ENCODE measurements around the gene NRXN3. TPM values are rescaled to one million over a fixed set of nuclear protein-coding genes. Genes with fewer than 3 reads are reported as not detected.

The NRXN3 gene
- total RNA-seq, 1 experiment from 2014 or later, result 0.07 TPM

- no peak overlapping the region for H3K4me3 ChIP-seq
- no peak for DNase-seq
- H3K9me3 ChIP-seq, result no peaks in the 10 kb centered on the region
- no peaks in the 10 kb centered on the region for H3K27me3 ChIP-seq
- H3K36me3 ChIP-seq, result no peaks in the 10 kb centered on the region
These were observed 32.8 kb downstream of the NRXN3 start for GRCh38 chr14:78202976-78203375.

- H3K9me3 ChIP-seq, result no peaks in the 10 kb centered on the region
- no peak overlapping the region for H3K4me3 ChIP-seq
- no peaks in the 10 kb centered on the region for H3K36me3 ChIP-seq
- no peaks in the 10 kb centered on the region for H3K27me3 ChIP-seq
- no peak for DNase-seq
These were observed 37.2 kb downstream of the NRXN3 start for GRCh38 chr14:78207414-78207813.

- DNase-seq, result no peak
These were observed 50.1 kb downstream of the NRXN3 start for GRCh38 chr14:78220273-78220672.

GRCh38 chr14:78222746-78223145 lies 52.6 kb downstream of the NRXN3 start:
- no peaks in the 10 kb centered on the region for H3K27me3 ChIP-seq
- H3K36me3 ChIP-seq, result no peaks in the 10 kb centered on the region
- no peak for DNase-seq
- H3K4me3 ChIP-seq, result no peak overlapping the region
- H3K9me3 ChIP-seq, result no peaks in the 10 kb centered on the region

More at GRCh38 chr14:78220273-78220672, 50.1 kb downstream of the NRXN3 start:
- no peaks in the 10 kb centered on the region for H3K36me3 ChIP-seq
- no peak overlapping the region for H3K4me3 ChIP-seq
- H3K27me3 ChIP-seq, result no peaks in the 10 kb centered on the region
- H3K9me3 ChIP-seq, result no peaks in the 10 kb centered on the region

GRCh38 chr14:78227248-78228077 lies 57.3 kb downstream of the NRXN3 start:
- no peak for DNase-seq
- Histone ChIP-seq H3K4me3 (no peak overlapping the region), H3K27me3 (no peaks in the 10 kb centered on the region), H3K36me3 (no peaks in the 10 kb centered on the region), H3K9me3 (no peaks in the 10 kb centered on the region)

GRCh38 chr14:78228702-78229327 lies 58.6 kb downstream of the NRXN3 start:
- no peaks in the 10 kb centered on the region for H3K9me3 ChIP-seq

GRCh38 chr14:78232231-78233000 lies 62.2 kb downstream of the NRXN3 start:
- no peak for DNase-seq
- H3K4me3 ChIP-seq, result no peak overlapping the region
- H3K27me3 ChIP-seq, result no peaks in the 10 kb centered on the region
- H3K9me3 ChIP-seq, result no peaks in the 10 kb centered on the region
- no peaks in the 10 kb centered on the region for H3K36me3 ChIP-seq

More at GRCh38 chr14:78228702-78229327, 58.6 kb downstream of the NRXN3 start:
- Histone ChIP-seq H3K36me3 (no peaks in the 10 kb centered on the region), H3K27me3 (no peaks in the 10 kb centered on the region), H3K4me3 (no peak overlapping the region)
- no peak for DNase-seq

GRCh38 chr14:78238141-78238540 lies 68.0 kb downstream of the NRXN3 start:
- H3K9me3 ChIP-seq, result no peaks in the 10 kb centered on the region
- H3K27me3 ChIP-seq, result no peaks in the 10 kb centered on the region
- DNase-seq, result no peak
- no peaks in the 10 kb centered on the region for H3K36me3 ChIP-seq
- H3K4me3 ChIP-seq, result no peak overlapping the region

GRCh38 chr14:78240567-78240966 lies 70.4 kb downstream of the NRXN3 start:
- DNase-seq, result no peak
- Histone ChIP-seq H3K4me3 (no peak overlapping the region), H3K9me3 (no peaks in the 10 kb centered on the region), H3K27me3 (no peaks in the 10 kb centered on the region), H3K36me3 (no peaks in the 10 kb centered on the region)

- Histone ChIP-seq H3K9me3 (no peaks in the 10 kb centered on the region), H3K27me3 (no peaks in the 10 kb centered on the region), H3K4me3 (no peak overlapping the region), H3K36me3 (no peaks in the 10 kb centered on the region)
- no peak for DNase-seq
These were observed 71.9 kb downstream of the NRXN3 start for GRCh38 chr14:78242086-78242485.

- Histone ChIP-seq H3K4me3 (no peak overlapping the region), H3K36me3 (no peaks in the 10 kb centered on the region), H3K9me3 (no peaks in the 10 kb centered on the region), H3K27me3 (no peaks in the 10 kb centered on the region)
- no peak for DNase-seq
These were observed 73.0 kb downstream of the NRXN3 start for GRCh38 chr14:78243187-78243586.

- H3K27me3 ChIP-seq, result no peaks in the 10 kb centered on the region
- H3K9me3 ChIP-seq, result no peaks in the 10 kb centered on the region
- no peak for DNase-seq
- no peak overlapping the region for H3K4me3 ChIP-seq
- no peaks in the 10 kb centered on the region for H3K36me3 ChIP-seq
These were observed 75.1 kb downstream of the NRXN3 start for GRCh38 chr14:78245238-78245637.

- Histone ChIP-seq H3K4me3 (no peak overlapping the region), H3K36me3 (no peaks in the 10 kb centered on the region), H3K9me3 (no peaks in the 10 kb centered on the region), H3K27me3 (no peaks in the 10 kb centered on the region)
- DNase-seq, result no peak
These were observed 78.4 kb downstream of the NRXN3 start for GRCh38 chr14:78248501-78249090.

- Histone ChIP-seq H3K9me3 (no peaks in the 10 kb centered on the region), H3K4me3 (no peak overlapping the region)
- DNase-seq, result no peak
These were observed 81.1 kb downstream of the NRXN3 start for GRCh38 chr14:78251308-78251707.

GRCh38 chr14:78253986-78254385 lies 83.8 kb downstream of the NRXN3 start:
- Histone ChIP-seq H3K4me3 (no peak overlapping the region), H3K27me3 (no peaks in the 10 kb centered on the region), H3K36me3 (no peaks in the 10 kb centered on the region), H3K9me3 (no peaks in the 10 kb centered on the region)
- DNase-seq, result peak; percentile 26

More at GRCh38 chr14:78251308-78251707, 81.1 kb downstream of the NRXN3 start:
- no peaks in the 10 kb centered on the region for H3K27me3 ChIP-seq
- no peaks in the 10 kb centered on the region for H3K36me3 ChIP-seq

GRCh38 chr14:78254911-78255461 lies 84.8 kb downstream of the NRXN3 start:
- no peak overlapping the region for H3K4me3 ChIP-seq
- DNase-seq, result peak; percentile 80
- no peaks in the 10 kb centered on the region for H3K27me3 ChIP-seq
- no peaks in the 10 kb centered on the region for H3K36me3 ChIP-seq
- H3K9me3 ChIP-seq, result no peaks in the 10 kb centered on the region

GRCh38 chr14:78259831-78260230 lies 89.7 kb downstream of the NRXN3 start:
- no peaks in the 10 kb centered on the region for H3K27me3 ChIP-seq
- no peak overlapping the region for H3K4me3 ChIP-seq
- no peak for DNase-seq
- H3K9me3 ChIP-seq, result no peaks in the 10 kb centered on the region
- H3K36me3 ChIP-seq, result no peaks in the 10 kb centered on the region

Measured in MG63 (cell line).